Lung (tissue), 12 donors: ENCODE data around the gene BTBD1. TPM values are rescaled to one million over a fixed set of nuclear protein-coding genes. Genes with fewer than 3 reads are reported as not detected.

Experiments
- ATAC-seq: fragments of 200-7000 bp; cut with Tn5 transposase; one replicate; pipeline ENCODE4 v1.9.1; 2020; ENCODE audit warnings: moderate number of reproducible peaks; ENCODE audit not compliant: insufficient read depth, low FRiP score
- DNase-seq, 3 donors: peaks; one replicate each; pipeline ENCODE4 v3.0.0-alpha.2; 2013 to 2017
- H3K27ac ChIP-seq, 2 donors: one replicate each; pipeline ENCODE4 v1.5.1; 2013; ENCODE audit warnings: mild to moderate bottlenecking in 2 of 2, moderate library complexity in 2 of 2, control low read depth in 1 of 2, inconsistent platforms in 1 of 2, low read depth in 1 of 2, low read length in 1 of 2
- H3K27me3 ChIP-seq, 3 donors: one replicate each; pipeline ENCODE4 v1.5.1; 2013; ENCODE audit warnings: low read length in 2 of 3; ENCODE audit not compliant: control insufficient read depth in 3 of 3, insufficient read depth in 3 of 3
- H3K36me3 ChIP-seq, 4 donors: one replicate each; pipeline ENCODE4 v1.5.1; 2013; ENCODE audit warnings: low read length in 4 of 4, mild to moderate bottlenecking in 1 of 4, moderate library complexity in 1 of 4; ENCODE audit not compliant: control insufficient read depth in 4 of 4, insufficient read depth in 4 of 4
- H3K4me1 ChIP-seq, 5 donors: one replicate each; pipeline ENCODE4 v1.5.1; 2013; ENCODE audit warnings: low read length in 5 of 5, mild to moderate bottlenecking in 2 of 5, moderate library complexity in 1 of 5; ENCODE audit not compliant: control insufficient read depth in 5 of 5, insufficient read depth in 5 of 5
- H3K4me3 ChIP-seq: one replicate; pipeline ENCODE4 v1.5.1; 2013; ENCODE audit warnings: mild to moderate bottlenecking, control low read depth, moderate library complexity
- H3K9ac ChIP-seq, 2 donors: one replicate each; pipeline ENCODE4 v1.5.1; 2013; ENCODE audit warnings: low read length in 2 of 2, control low read depth in 1 of 2; ENCODE audit not compliant: insufficient read depth in 1 of 2
- H3K9me3 ChIP-seq, 4 donors: one replicate each; pipeline ENCODE4 v1.5.1; 2013; ENCODE audit warnings: low read length in 3 of 4, mild to moderate bottlenecking in 1 of 4, moderate library complexity in 1 of 4; ENCODE audit not compliant: control insufficient read depth in 4 of 4, insufficient read depth in 3 of 4
- WGBS, 2 donors: extraction: QIAGEN DNeasy Blood & Tissue Kit; methylation state at CpG; one replicate each; pipeline ENCODE4 v1.1.7; 2013; 5-methylcytosine and 5-hydroxymethylcytosine counted together
- polyA plus RNA-seq, 2 donors: library from polyadenylated mRNA; stranded (reverse); fragments of 200-250 nt; gene quantifications; one replicate each; pipeline ENCODE4 v1.2.1, GENCODE V29; 2013
- total RNA-seq, 2 donors: library from RNA; depleted of rRNA in 1 of 2; stranded (reverse); fragments of >200 nt in 1 of 2; gene quantifications; one replicate each; pipeline ENCODE4 v1.2.1, GENCODE V29; 2014 to 2021
- TF ChIP-seq, protein P1 (sequence below): IDR thresholded peaks from 2 replicates; pipeline ENCODE4 v1.5.1; 2012; ENCODE audit warnings: mild to moderate bottlenecking; ENCODE audit errors: control extremely low read depth, extremely low read depth
- donor health status: control.
- donor health status: control.
- donor health status: Bipolar disorder and iron deficiency.
- donor health status: healthy.
- donor health status: DM: yes; HTN: yes; CAD: no.

Gene BTBD1
- total and polyA plus RNA-seq, 4 donors: 10.7 to 71.0 (median 37.0) TPM

GRCh38 chr15:82971218-82971984, 95.7 kb downstream of the BTBD1 start:
- H3K4me3 ChIP-seq: no peak overlapping the region
- no peak for ATAC-seq
- WGBS, 2 donors: 74 to 85% methylated on average over 2 of the region's 2 CpGs
- TF ChIP-seq, protein P1, sequence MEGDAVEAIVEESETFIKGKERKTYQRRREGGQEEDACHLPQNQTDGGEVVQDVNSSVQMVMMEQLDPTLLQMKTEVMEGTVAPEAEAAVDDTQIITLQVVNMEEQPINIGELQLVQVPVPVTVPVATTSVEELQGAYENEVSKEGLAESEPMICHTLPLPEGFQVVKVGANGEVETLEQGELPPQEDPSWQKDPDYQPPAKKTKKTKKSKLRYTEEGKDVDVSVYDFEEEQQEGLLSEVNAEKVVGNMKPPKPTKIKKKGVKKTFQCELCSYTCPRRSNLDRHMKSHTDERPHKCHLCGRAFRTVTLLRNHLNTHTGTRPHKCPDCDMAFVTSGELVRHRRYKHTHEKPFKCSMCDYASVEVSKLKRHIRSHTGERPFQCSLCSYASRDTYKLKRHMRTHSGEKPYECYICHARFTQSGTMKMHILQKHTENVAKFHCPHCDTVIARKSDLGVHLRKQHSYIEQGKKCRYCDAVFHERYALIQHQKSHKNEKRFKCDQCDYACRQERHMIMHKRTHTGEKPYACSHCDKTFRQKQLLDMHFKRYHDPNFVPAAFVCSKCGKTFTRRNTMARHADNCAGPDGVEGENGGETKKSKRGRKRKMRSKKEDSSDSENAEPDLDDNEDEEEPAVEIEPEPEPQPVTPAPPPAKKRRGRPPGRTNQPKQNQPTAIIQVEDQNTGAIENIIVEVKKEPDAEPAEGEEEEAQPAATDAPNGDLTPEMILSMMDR: no peak
- no peak for DNase-seq
- no peaks in the 10 kb centered on the region for H3K36me3 ChIP-seq
- H3K4me1 ChIP-seq: peaks cover 0 to 24% (median 0%) of the 10 kb centered on the region in 5 donors
- H3K9ac ChIP-seq: no peak overlapping the region
- H3K27me3 ChIP-seq: no peaks in the 10 kb centered on the region
- H3K27ac ChIP-seq: no peak overlapping the region
- no peaks in the 10 kb centered on the region for H3K9me3 ChIP-seq

- Histone ChIP-seq H3K27me3 (no peaks in the 10 kb centered on the region), H3K27ac (no peak overlapping the region), H3K9me3 (no peaks in the 10 kb centered on the region), H3K4me3 (no peak overlapping the region), H3K36me3 (no peaks in the 10 kb centered on the region), H3K9ac (no peak overlapping the region), H3K4me1 (peaks cover 0 to 24% (median 0%) of the 10 kb centered on the region in 5 donors)
- TF ChIP-seq, protein P1: no peak
- DNase-seq (no peak), ATAC-seq (no peak)
- WGBS, 2 donors: 79 to 82% methylated on average over 1 of the region's 1 CpG
Measured at GRCh38 chr15:82970696-82971095, 96.4 kb downstream of the BTBD1 start.

DNA sequence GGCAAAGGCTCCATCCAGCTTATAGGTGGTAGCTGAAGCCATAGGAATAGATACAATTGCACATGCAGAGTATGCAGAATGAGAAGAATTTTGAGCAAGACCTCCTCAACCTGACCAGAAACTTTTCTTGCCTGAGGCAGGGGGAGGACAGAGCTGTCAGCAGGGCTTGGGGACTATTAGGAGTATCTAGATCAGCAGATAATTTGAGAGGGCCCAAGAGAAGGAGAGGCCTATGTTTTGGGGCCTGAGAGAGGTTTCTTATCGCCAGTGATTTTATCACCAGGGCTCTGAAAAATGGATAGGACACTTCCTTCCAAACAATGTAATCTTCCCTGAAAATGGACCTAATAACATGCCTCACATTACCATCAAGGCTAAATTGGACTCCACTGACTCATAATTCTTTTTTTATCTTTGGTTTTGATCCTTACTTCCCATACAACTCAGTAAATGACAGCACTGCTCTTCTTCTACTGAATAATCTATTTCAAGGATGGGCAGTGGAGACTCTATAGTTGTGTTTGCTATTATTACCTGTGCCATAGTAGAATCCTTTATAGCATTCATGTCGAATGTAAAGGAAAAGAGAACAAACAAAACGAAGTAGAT, 96.9 kb downstream of the BTBD1 start:
- TF ChIP-seq, protein P1: no peak
- no peaks in the 10 kb centered on the region for H3K36me3 ChIP-seq
- no peak for DNase-seq
- ATAC-seq: no peak
- no peaks in the 10 kb centered on the region for H3K9me3 ChIP-seq
- 55 to 73% methylated on average over 3 of the region's 3 CpGs for WGBS, 2 donors
- H3K9ac ChIP-seq: no peak overlapping the region
- no peak overlapping the region for H3K27ac ChIP-seq
- no peaks in the 10 kb centered on the region for H3K27me3 ChIP-seq
- H3K4me3 ChIP-seq: no peak overlapping the region
- peaks cover 0 to 24% (median 0%) of the 10 kb centered on the region in 5 donors for H3K4me1 ChIP-seq
